NB4 (cell line): ENCODE measurements around the gene STX1B.

Experiments used
- DNase-seq: peaks from one replicate; pipeline ENCODE4 v3.0.0; 2010; ENCODE audit warnings: low read depth
- H3K4me3 ChIP-seq: one replicate; pipeline ENCODE4 v1.5.1; 2011; ENCODE audit warnings: mild to moderate bottlenecking, low read depth, low read length, moderate library complexity
- CTCF ChIP-seq: IDR thresholded peaks from one replicate; pipeline ENCODE4 v1.5.1; 2012; ENCODE audit warnings: low read depth, low read length
- MAX ChIP-seq: IDR thresholded peaks from 2 replicates; pipeline ENCODE4 v1.6.1; 2011; ENCODE audit warnings: low read depth, low read length
- MYC ChIP-seq: IDR thresholded peaks from 2 replicates; pipeline ENCODE4 v1.6.1; 2011; ENCODE audit warnings: low read depth, low read length
- POLR2A ChIP-seq: IDR thresholded peaks from 2 replicates; pipeline ENCODE4 v1.6.1; 2011; ENCODE audit warnings: mild to moderate bottlenecking; ENCODE audit not compliant: insufficient read length; ENCODE audit errors: extremely low read depth

The STX1B gene

GRCh38 chr16:30963925-30964511 is 46.4 kb downstream of the STX1B start:
- no peak for TF ChIP-seq MYC
- no peak overlapping the region for H3K4me3 ChIP-seq
- DNase-seq, result no peak

DNA sequence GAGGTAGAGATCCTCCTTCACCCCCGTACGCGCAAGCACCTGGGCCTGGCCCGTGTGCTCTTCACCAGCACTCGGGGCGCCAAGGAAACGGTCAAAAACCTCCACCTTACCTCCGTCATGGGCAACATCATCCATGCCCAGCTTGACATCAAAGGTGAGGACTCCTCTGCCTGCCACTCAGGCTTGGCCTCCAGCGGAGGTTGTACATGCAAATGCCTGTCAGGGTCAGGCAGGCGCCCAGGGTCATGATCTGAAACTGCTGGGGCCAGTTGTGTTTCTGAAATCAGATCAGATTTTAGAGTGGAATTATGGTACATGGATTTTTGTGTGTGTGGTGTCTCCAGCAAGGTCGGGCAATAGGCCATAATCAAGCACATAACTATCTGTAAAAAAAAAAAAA is 49.1 kb downstream of the STX1B start:
- TF ChIP-seq MYC (no peak), POLR2A (no peak), MAX (no peak), CTCF (no peak)
- no peak overlapping the region for H3K4me3 ChIP-seq
- no peak for DNase-seq

GRCh38 chr16:30958175-30959079 is 52.0 kb downstream of the STX1B start:
- peak; percentile 70 for DNase-seq
- peak overlapping the region; percentile 70 for H3K4me3 ChIP-seq
- no peak for TF ChIP-seq MAX
- no peak for TF ChIP-seq CTCF
- TF ChIP-seq MYC, result no peak
- no peak for TF ChIP-seq POLR2A

DNA sequence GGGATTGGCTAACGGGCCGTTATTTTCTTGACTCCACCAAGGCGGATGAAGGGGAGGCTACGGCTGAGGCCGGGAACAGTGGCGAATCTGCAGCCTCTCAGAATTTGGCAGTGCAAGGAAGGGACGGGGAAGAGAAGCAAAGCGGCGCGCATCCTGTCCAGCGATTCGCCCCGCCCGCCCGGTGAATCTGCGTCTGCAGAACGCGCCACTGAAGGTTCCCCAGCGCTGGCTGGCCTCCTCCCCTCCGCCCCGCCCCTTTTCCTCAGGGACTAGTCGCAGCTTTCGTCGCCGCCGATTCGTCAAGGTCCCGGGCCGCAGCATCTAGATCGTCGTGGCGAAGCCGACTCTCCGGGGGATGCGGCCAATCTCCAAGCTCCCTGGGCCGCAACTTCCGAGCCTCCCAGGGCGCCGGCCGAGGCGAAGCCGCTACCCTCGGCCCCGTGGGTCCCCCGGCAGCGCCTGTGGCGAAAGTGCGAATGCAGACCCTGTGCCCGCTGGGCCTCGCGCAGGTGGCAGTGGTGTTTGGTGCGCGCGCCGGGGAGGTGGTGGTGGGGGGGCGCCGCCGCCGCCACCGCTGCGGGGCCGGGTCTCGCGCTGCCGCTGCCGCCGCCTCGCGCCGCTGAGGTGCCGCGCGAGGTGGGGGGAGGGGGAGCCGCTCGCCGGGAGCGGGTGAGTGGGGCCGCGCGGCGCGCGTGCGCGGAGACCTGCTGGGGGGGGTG is 52.8 kb downstream of the STX1B start, which contains the start of gene SETD1A:
TSS of gene SETD1A (plus strand) at position 299 of the 719 bp plus-strand sequence. CDS start 978 bp downstream, outside the sequence.
- peak; percentile 32; the same call in 1 of the 2 replicates for TF ChIP-seq MAX
- TF ChIP-seq CTCF, result no peak
- TF ChIP-seq MYC, result peak; percentile 38; the same call in 1 of the 2 replicates
- peak; percentile 29 for TF ChIP-seq POLR2A
- peak within 1 kb of the TSS; percentile 88 for H3K4me3 ChIP-seq
- peak; percentile 98 for DNase-seq

GRCh38 chr16:30956601-30957455 is 53.6 kb downstream of the STX1B start:
- TF ChIP-seq MYC, result peak; percentile 46
- 0 out of 2 replicates have a peak, but pooled peaks have one; percentile 22 for TF ChIP-seq MAX
- TF ChIP-seq CTCF, result peak; percentile 28
- no peak for TF ChIP-seq POLR2A
- H3K4me3 ChIP-seq, result peak overlapping the region; percentile 88
- DNase-seq, result peak; percentile 94
